ENCODE results near the gene TMEM14A. TPM values are rescaled to one million over a fixed set of nuclear protein-coding genes. Genes with fewer than 3 reads are reported as not detected.

Gene TMEM14A
- total RNA-seq, 2 experiments from 2014 or later, result 21.5 to 22.2 TPM

Other genes starting within 250 kb of the TMEM14A start
- gene TRAM2, start 94.1 kb upstream of the TMEM14A start, total RNA-seq, result 1 to 10 TPM; 1.4 TPM
- gene GSTA2, start 92.4 kb downstream of the TMEM14A start, total RNA-seq, result not detected
- gene GSTA1, start 132.7 kb downstream of the TMEM14A start, total RNA-seq, result not detected
- not detected for gene GSTA5, start 169.7 kb downstream of the TMEM14A start, total RNA-seq
- gene GSTA3, start 238.6 kb downstream of the TMEM14A start, total RNA-seq, result not detected

Data from activated CD8-positive, alpha-beta T cell treated with anti-CD3 and anti-CD28 coated beads, Interleukin-2, amount 10 ng/mL, durations not matched to agents 7 days and 5 days (primary cell).